Neural cell (in vitro differentiated cells): ENCODE results near the gene KRT6A. TPM values are rescaled to one million over a fixed set of nuclear protein-coding genes. Genes with fewer than 3 reads are reported as not detected.

Source experiments
- H2AFZ ChIP-seq: fragments of 200-600, 300-800 bp; sonication (generic), shearing (Covaris generic); 2 replicates; pipeline ENCODE4 v1.6.0; 2014; ENCODE audit warnings: low read depth, mild to moderate bottlenecking, antibody characterized with exemption, low read length, moderate library complexity
- H3F3A ChIP-seq: fragments of 200-600 bp; shearing (Covaris generic); 2 replicates; pipeline ENCODE4 v1.6.1; 2016; ENCODE audit warnings: mild to moderate bottlenecking, moderate library complexity, mixed read lengths, antibody characterized with exemption, low read length; ENCODE audit not compliant: insufficient read depth, poor library complexity, severe bottlenecking
- H3K27ac ChIP-seq: fragments of 200-600, 300-800 bp; sonication (generic), shearing (Covaris generic); 2 replicates; pipeline ENCODE4 v1.5.1; 2014; ENCODE audit warnings: mild to moderate bottlenecking, low read length, moderate library complexity
- H3K27me3 ChIP-seq: fragments of 300-800, 200-600 bp; sonication (generic), shearing (Covaris generic); 2 replicates; pipeline ENCODE4 v1.6.0; 2014; ENCODE audit warnings: mild to moderate bottlenecking, low read depth, low read length, moderate library complexity; ENCODE audit not compliant: insufficient read depth
- H3K36me3 ChIP-seq: fragments of 300-800, 200-600 bp; sonication (generic), shearing (Covaris generic); 2 replicates; pipeline ENCODE4 v1.5.1; 2014; ENCODE audit warnings: mild to moderate bottlenecking, antibody characterized with exemption, low read length, moderate library complexity; ENCODE audit not compliant: insufficient read depth
- H3K4me2 ChIP-seq: fragments of 300-800, 200-600 bp; sonication (generic), shearing (Covaris generic); 2 replicates; pipeline ENCODE4 v1.6.0; 2014; ENCODE audit warnings: mild to moderate bottlenecking, low read length
- H3K4me3 ChIP-seq: fragments of 300-800, 200-600 bp; sonication (generic), shearing (Covaris generic); 2 replicates; pipeline ENCODE4 v1.5.1; 2014; ENCODE audit warnings: mild to moderate bottlenecking, low read length, moderate library complexity
- H3K79me2 ChIP-seq: fragments of 200-600 bp; shearing (Covaris generic); replicated peaks from 2 replicates; pipeline ENCODE4 v1.6.0; 2014; ENCODE audit warnings: mild to moderate bottlenecking, low read length, moderate library complexity; ENCODE audit not compliant: insufficient read depth
- H3K9ac ChIP-seq: fragments of 300-800, 200-600 bp; sonication (generic), shearing (Covaris generic); 2 replicates; pipeline ENCODE4 v1.6.1; 2016; ENCODE audit warnings: mild to moderate bottlenecking, low read length, mixed read lengths
- H3K9me2 ChIP-seq: fragments of 200-600 bp; shearing (Covaris generic); 2 replicates; pipeline ENCODE4 v1.6.1; 2016; ENCODE audit warnings: mild to moderate bottlenecking, low read length, mixed read lengths; ENCODE audit not compliant: insufficient read depth
- H3K9me3 ChIP-seq: fragments of 200-600, 300-800 bp; sonication (generic), shearing (Covaris generic); 2 replicates; pipeline ENCODE4 v1.6.1; 2016; ENCODE audit warnings: mild to moderate bottlenecking, mixed run types, low read length, moderate library complexity, mixed read lengths
- H4K20me1 ChIP-seq: fragments of 200-600 bp; shearing (Covaris generic); 2 replicates; pipeline ENCODE4 v1.6.1; 2016; ENCODE audit warnings: mild to moderate bottlenecking, mixed run types; ENCODE audit not compliant: insufficient read depth
- CTCF ChIP-seq: fragments of 450-650 bp; IDR thresholded peaks from 2 replicates; pipeline ENCODE4 v1.5.1; 2014; ENCODE audit warnings: antibody characterized with exemption, mild to moderate bottlenecking, moderate library complexity; ENCODE audit not compliant: poor library complexity, severe bottlenecking
- EP300 ChIP-seq: fragments of 450-650 bp; conservative IDR thresholded peaks from 2 replicates; pipeline ENCODE4 v1.6.1; 2014; ENCODE audit warnings: antibody characterized with exemption, mild to moderate bottlenecking, moderate library complexity; ENCODE audit not compliant: poor library complexity, severe bottlenecking
- EZH2 ChIP-seq: fragments of 200-600, 300-800 bp; shearing (Covaris generic), sonication (generic); IDR thresholded peaks from 2 replicates; pipeline ENCODE4 v1.6.1; 2014; ENCODE audit warnings: antibody characterized with exemption, low read length, borderline replicate concordance, mild to moderate bottlenecking; ENCODE audit not compliant: insufficient read depth, poor library complexity, severe bottlenecking
- MXI1 ChIP-seq: fragments of 450-650 bp; conservative IDR thresholded peaks from 2 replicates; pipeline ENCODE4 v1.6.1; 2014; ENCODE audit warnings: antibody characterized with exemption, mild to moderate bottlenecking; ENCODE audit not compliant: poor library complexity, severe bottlenecking
- POLR2AphosphoS5 ChIP-seq: IDR thresholded peaks from 2 replicates; pipeline ENCODE4 v1.6.1; 2012
- RAD21 ChIP-seq: fragments of 450-650 bp; conservative IDR thresholded peaks from 2 replicates; pipeline ENCODE4 v1.6.1; 2014; ENCODE audit warnings: antibody characterized with exemption, mild to moderate bottlenecking, moderate library complexity
- REST ChIP-seq: IDR thresholded peaks from 2 replicates; pipeline ENCODE4 v1.6.1; 2012; ENCODE audit warnings: borderline replicate concordance
- SMC3 ChIP-seq: fragments of 450-650 bp; conservative IDR thresholded peaks from 2 replicates; pipeline ENCODE4 v1.6.1; 2014; ENCODE audit warnings: antibody characterized with exemption, mild to moderate bottlenecking, moderate library complexity; ENCODE audit not compliant: poor library complexity
- TAF1 ChIP-seq: IDR thresholded peaks from 2 replicates; pipeline ENCODE4 v1.6.1; 2012; ENCODE audit warnings: low read depth
- polyA plus RNA-seq: library from polyadenylated mRNA; depleted of rRNA; stranded (reverse); fragments of >200 nt; gene quantifications from 2 replicates; pipeline ENCODE4 v1.2.3, GENCODE V29; 2014

Gene KRT6A
- polyA plus RNA-seq, 1 donor from 2014 or later, result not detected

GRCh38 chr12:52440821-52441319 lies 52.2 kb downstream of the KRT6A start:
- H3K9me2 ChIP-seq, result no peaks in the 10 kb centered on the region
- TF ChIP-seq CTCF (no peak), RAD21 (no peak), EZH2 (no peak), POLR2AphosphoS5 (no peak), REST (no peak), MXI1 (no peak), SMC3 (no peak), EP300 (no peak), TAF1 (no peak)
- no peak overlapping the region for H2AFZ ChIP-seq
- H3K79me2 ChIP-seq, result no peaks in the 10 kb centered on the region
- no peak overlapping the region for H3K4me2 ChIP-seq
- H3K36me3 ChIP-seq, result no peaks in the 10 kb centered on the region
- no peak overlapping the region for H3K27ac ChIP-seq
- H3K4me3 ChIP-seq, result no peak overlapping the region
- H3K27me3 ChIP-seq, result no peaks in the 10 kb centered on the region
- no peaks in the 10 kb centered on the region for H3K9me3 ChIP-seq
- H3F3A ChIP-seq, result no peaks in the 10 kb centered on the region
- H4K20me1 ChIP-seq, result no peaks in the 10 kb centered on the region
- no peak overlapping the region for H3K9ac ChIP-seq

GRCh38 chr12:52439845-52440244 lies 53.2 kb downstream of the KRT6A start:
- no peak overlapping the region for H3K4me2 ChIP-seq
- no peaks in the 10 kb centered on the region for H3K27me3 ChIP-seq
- H2AFZ ChIP-seq, result no peak overlapping the region
- H3K79me2 ChIP-seq, result no peaks in the 10 kb centered on the region
- TF ChIP-seq TAF1 (no peak), REST (no peak), POLR2AphosphoS5 (no peak), CTCF (no peak), EP300 (no peak), SMC3 (no peak), EZH2 (no peak), RAD21 (no peak), MXI1 (no peak)
- no peaks in the 10 kb centered on the region for H3K36me3 ChIP-seq
- no peak overlapping the region for H3K4me3 ChIP-seq
- H3K27ac ChIP-seq, result no peak overlapping the region
- no peak overlapping the region for H3K9ac ChIP-seq
- no peaks in the 10 kb centered on the region for H4K20me1 ChIP-seq
- H3K9me2 ChIP-seq, result no peaks in the 10 kb centered on the region
- no peaks in the 10 kb centered on the region for H3F3A ChIP-seq
- H3K9me3 ChIP-seq, result no peaks in the 10 kb centered on the region
